Naive B cell (primary cell): ENCODE measurements around the gene SCN4B. TPM values are rescaled to one million over a fixed set of nuclear protein-coding genes. Genes with fewer than 3 reads are reported as not detected.

Experiments used
- ATAC-seq, 2 donors: fragments of 150-1000 bp; cut with Tn5 transposase; 2 replicates each; pipeline ENCODE4 v1.10.0; 2021; ENCODE audit warnings: low read depth in 2 of 2, mild to moderate bottlenecking in 2 of 2, moderate library complexity in 2 of 2
- DNase-seq: peaks from one replicate; pipeline ENCODE4 v3.0.0; 2022
- H3K27ac Mint-ChIP-seq, 6 donors: one replicate each; pipeline ENCODE4 v1.8.0; 2020 to 2022; ENCODE audit warnings: mild to moderate bottlenecking in 6 of 6, mixed read lengths in 6 of 6, moderate library complexity in 5 of 6, inconsistent platforms in 2 of 6
- H3K27me3 Mint-ChIP-seq, 3 donors: one replicate each; pipeline ENCODE4 v1.8.0; 2021 to 2022; ENCODE audit warnings: mixed read lengths in 3 of 3, mild to moderate bottlenecking in 1 of 3
- H3K36me3 Mint-ChIP-seq, 2 donors: one replicate each; pipeline ENCODE4 v1.8.0; 2020 to 2022; ENCODE audit warnings: mixed read lengths in 2 of 2, inconsistent platforms in 1 of 2, mild to moderate bottlenecking in 1 of 2
- H3K4me1 Mint-ChIP-seq, 3 donors: one replicate each; pipeline ENCODE4 v1.8.0; 2020 to 2022; ENCODE audit warnings: mixed read lengths in 3 of 3, inconsistent platforms in 1 of 3, mild to moderate bottlenecking in 1 of 3, moderate library complexity in 1 of 3
- H3K4me3 Mint-ChIP-seq, 8 donors: one replicate each; pipeline ENCODE4 v1.8.0; 2020 to 2022; ENCODE audit warnings: mild to moderate bottlenecking in 8 of 8, mixed read lengths in 8 of 8, moderate library complexity in 8 of 8, inconsistent platforms in 2 of 8
- H3K9me3 Mint-ChIP-seq, 7 donors: one replicate each; pipeline ENCODE4 v1.8.0; 2020 to 2022; ENCODE audit warnings: mixed read lengths in 7 of 7, mild to moderate bottlenecking in 5 of 7, inconsistent platforms in 2 of 7, moderate library complexity in 1 of 7
- polyA plus RNA-seq, 6 donors: library from polyadenylated mRNA; unstranded; fragments of 300-500 nt; fragmentation: Illumina TruSeq; gene quantifications; one replicate each; pipeline ENCODE4 v1.2.3, GENCODE V29; 2021; ENCODE audit warnings: low read depth in 6 of 6

The SCN4B gene
- polyA plus RNA-seq, 6 donors from 2014 or later = not detected

- no peak for ATAC-seq
- no peak overlapping the region for H3K27ac Mint-ChIP-seq
Measured at GRCh38 chr11:118128721-118129470, 23.7 kb downstream of the SCN4B start.

DNA sequence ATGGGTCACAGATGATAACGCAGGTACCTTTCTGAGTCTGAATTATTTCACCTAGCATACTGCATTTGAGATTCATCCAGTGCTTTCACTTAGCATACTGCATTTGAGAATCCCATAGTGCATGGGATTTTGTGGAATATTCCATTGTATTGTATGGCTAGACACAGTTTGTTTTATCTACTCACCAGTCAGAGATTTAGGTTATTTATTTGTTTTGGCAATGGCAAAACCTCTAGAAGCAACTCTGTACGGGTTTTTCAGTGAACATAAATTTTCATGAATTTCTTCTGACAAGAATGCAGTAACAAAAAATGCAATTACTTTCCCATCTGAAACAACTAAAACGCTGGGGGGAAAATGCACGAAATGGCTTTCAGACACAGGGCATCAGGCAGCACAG lies 24.3 kb downstream of the SCN4B start:
- Mint-ChIP-seq H3K4me3 (no peak overlapping the region), H3K9me3 (no peaks in the 10 kb centered on the region), H3K36me3 (no peaks in the 10 kb centered on the region), H3K27me3 (peaks cover 15 to 40% (median 30%) of the 10 kb centered on the region in 3 donors), H3K4me1 (no peaks in the 10 kb centered on the region), H3K27ac (no peak overlapping the region)
- DNase-seq = no peak
- no peak for ATAC-seq

More at GRCh38 chr11:118128721-118129470, 23.7 kb downstream of the SCN4B start:
- no peak overlapping the region for H3K4me3 Mint-ChIP-seq
- no peaks in the 10 kb centered on the region for H3K9me3 Mint-ChIP-seq
- H3K4me1 Mint-ChIP-seq = no peaks in the 10 kb centered on the region
- DNase-seq = no peak
- no peaks in the 10 kb centered on the region for H3K36me3 Mint-ChIP-seq
- peaks cover 15 to 43% (median 33%) of the 10 kb centered on the region in 3 donors for H3K27me3 Mint-ChIP-seq

- H3K27ac Mint-ChIP-seq = peak overlapping the region in 1 of 6 donors; percentile 40
- H3K4me1 Mint-ChIP-seq = no peaks in the 10 kb centered on the region
- H3K4me3 Mint-ChIP-seq = peak overlapping the region in 1 of 8 donors; percentile 60
- no peaks in the 10 kb centered on the region for H3K36me3 Mint-ChIP-seq
- DNase-seq = no peak
- H3K9me3 Mint-ChIP-seq = no peaks in the 10 kb centered on the region
- peaks cover 18 to 38% (median 30%) of the 10 kb centered on the region in 3 donors for H3K27me3 Mint-ChIP-seq
- ATAC-seq = no peak
Measured at GRCh38 chr11:118126082-118126838, 26.4 kb downstream of the SCN4B start.

- no peak for DNase-seq
- peaks cover 0 to 2% (median 0%) of the 10 kb centered on the region in 7 donors for H3K9me3 Mint-ChIP-seq
- H3K4me3 Mint-ChIP-seq = no peak overlapping the region
- peaks cover 16 to 30% (median 30%) of the 10 kb centered on the region in 3 donors for H3K27me3 Mint-ChIP-seq
- H3K4me1 Mint-ChIP-seq = no peaks in the 10 kb centered on the region
- no peak overlapping the region for H3K27ac Mint-ChIP-seq
- no peaks in the 10 kb centered on the region for H3K36me3 Mint-ChIP-seq
- no peak for ATAC-seq
Measured at GRCh38 chr11:118124929-118125535, 27.6 kb downstream of the SCN4B start.

GRCh38 chr11:118120793-118121192 lies 31.8 kb downstream of the SCN4B start:
- ATAC-seq = no peak
- peak overlapping the region in 1 of 6 donors; percentile 3 for H3K27ac Mint-ChIP-seq
- no peaks in the 10 kb centered on the region for H3K36me3 Mint-ChIP-seq
- H3K9me3 Mint-ChIP-seq = peaks cover 0 to 2% (median 0%) of the 10 kb centered on the region in 7 donors
- no peak for DNase-seq
- H3K4me1 Mint-ChIP-seq = peaks cover 8 to 29% (median 22%) of the 10 kb centered on the region in 3 donors
- H3K4me3 Mint-ChIP-seq = no peak overlapping the region
- H3K27me3 Mint-ChIP-seq = peaks cover 5 to 23% (median 10%) of the 10 kb centered on the region in 3 donors

- Mint-ChIP-seq H3K4me3 (peak overlapping the region in 4 of 8 donors; percentile 42 to 84 (median 67)), H3K36me3 (no peaks in the 10 kb centered on the region), H3K27me3 (peaks cover 18 to 48% (median 29%) of the 10 kb centered on the region in 3 donors), H3K4me1 (peaks cover 8 to 38% (median 22%) of the 10 kb centered on the region in 3 donors), H3K27ac (peak overlapping the region in 4 of 6 donors; percentile 14 to 95 (median 65)), H3K9me3 (peaks cover 0 to 2% (median 0%) of the 10 kb centered on the region in 7 donors)
- ATAC-seq (peak in 1 of 2 donors; percentile 97), DNase-seq (no peak)
Measured at GRCh38 chr11:118117790-118118601, 34.6 kb downstream of the SCN4B start.

DNA sequence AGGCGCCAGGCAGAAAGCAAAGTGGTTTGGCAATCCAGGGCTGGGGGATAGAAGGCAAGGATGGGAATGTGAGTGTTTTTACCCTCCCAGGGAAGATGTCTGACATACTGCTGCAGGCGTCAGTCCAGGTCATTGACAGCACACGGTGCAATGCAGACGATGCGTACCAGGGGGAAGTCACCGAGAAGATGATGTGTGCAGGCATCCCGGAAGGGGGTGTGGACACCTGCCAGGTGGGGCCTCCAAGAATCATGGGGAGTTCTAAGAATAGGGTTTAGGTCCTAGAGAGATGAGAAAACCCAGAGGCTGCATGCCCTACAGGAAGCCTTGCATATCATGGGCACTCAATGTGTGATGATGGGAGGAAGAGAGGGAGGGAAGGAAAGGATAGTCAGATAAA lies 37.6 kb downstream of the SCN4B start:
- peak overlapping the region in 2 of 6 donors; percentile 42 to 75 for H3K27ac Mint-ChIP-seq

GRCh38 chr11:118114266-118114665 lies 38.4 kb downstream of the SCN4B start:
- H3K4me3 Mint-ChIP-seq = no peak overlapping the region
- ATAC-seq (no peak), DNase-seq (no peak)
- peaks cover 8 to 37% (median 22%) of the 10 kb centered on the region in 3 donors for H3K4me1 Mint-ChIP-seq
- H3K36me3 Mint-ChIP-seq = no peaks in the 10 kb centered on the region
- peaks cover 28 to 58% (median 35%) of the 10 kb centered on the region in 3 donors for H3K27me3 Mint-ChIP-seq
- H3K27ac Mint-ChIP-seq = no peak overlapping the region
- no peaks in the 10 kb centered on the region for H3K9me3 Mint-ChIP-seq

More for the DNA sequence above, 37.6 kb downstream of the SCN4B start:
- ATAC-seq (no peak), DNase-seq (no peak)
- H3K4me1 Mint-ChIP-seq = peaks cover 8 to 38% (median 22%) of the 10 kb centered on the region in 3 donors
- no peak overlapping the region for H3K4me3 Mint-ChIP-seq
- no peaks in the 10 kb centered on the region for H3K36me3 Mint-ChIP-seq
- H3K9me3 Mint-ChIP-seq = no peaks in the 10 kb centered on the region
- peaks cover 28 to 56% (median 29%) of the 10 kb centered on the region in 3 donors for H3K27me3 Mint-ChIP-seq

- peaks cover 28 to 47% (median 40%) of the 10 kb centered on the region in 3 donors for H3K27me3 Mint-ChIP-seq
- ATAC-seq (no peak), DNase-seq (no peak)
- no peaks in the 10 kb centered on the region for H3K9me3 Mint-ChIP-seq
- H3K4me1 Mint-ChIP-seq = peaks cover 3 to 23% (median 10%) of the 10 kb centered on the region in 3 donors
- H3K27ac Mint-ChIP-seq = no peak overlapping the region
- H3K36me3 Mint-ChIP-seq = no peaks in the 10 kb centered on the region
- no peak overlapping the region for H3K4me3 Mint-ChIP-seq
Measured at GRCh38 chr11:118112711-118113430, 39.8 kb downstream of the SCN4B start.

DNA sequence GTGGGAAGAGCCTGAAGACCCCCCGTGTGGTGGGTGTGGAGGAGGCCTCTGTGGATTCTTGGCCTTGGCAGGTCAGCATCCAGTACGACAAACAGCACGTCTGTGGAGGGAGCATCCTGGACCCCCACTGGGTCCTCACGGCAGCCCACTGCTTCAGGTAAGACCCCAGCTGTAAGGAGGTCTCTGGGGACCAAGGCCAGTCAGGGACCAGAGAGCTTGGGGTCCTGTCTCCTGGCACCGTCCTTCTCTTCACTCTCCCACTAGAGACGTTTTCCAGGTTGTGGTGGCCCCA lies 40.9 kb downstream of the SCN4B start:
- peaks cover 33 to 40% (median 38%) of the 10 kb centered on the region in 3 donors for H3K27me3 Mint-ChIP-seq

GRCh38 chr11:118111019-118111743 lies 41.4 kb downstream of the SCN4B start:
- no peaks in the 10 kb centered on the region for H3K36me3 Mint-ChIP-seq
- no peak overlapping the region for H3K4me3 Mint-ChIP-seq
- H3K4me1 Mint-ChIP-seq = peaks cover 0 to 11% (median 0%) of the 10 kb centered on the region in 3 donors
- no peak overlapping the region for H3K27ac Mint-ChIP-seq
- H3K9me3 Mint-ChIP-seq = no peaks in the 10 kb centered on the region
- DNase-seq = no peak
- peaks cover 33 to 40% (median 38%) of the 10 kb centered on the region in 3 donors for H3K27me3 Mint-ChIP-seq
- no peak for ATAC-seq

More for the DNA sequence above, 40.9 kb downstream of the SCN4B start:
- no peak for ATAC-seq
- no peak for DNase-seq
- Mint-ChIP-seq H3K27ac (no peak overlapping the region), H3K4me1 (peaks cover 0 to 11% (median 0%) of the 10 kb centered on the region in 3 donors), H3K4me3 (no peak overlapping the region), H3K9me3 (no peaks in the 10 kb centered on the region), H3K36me3 (no peaks in the 10 kb centered on the region)

DNA sequence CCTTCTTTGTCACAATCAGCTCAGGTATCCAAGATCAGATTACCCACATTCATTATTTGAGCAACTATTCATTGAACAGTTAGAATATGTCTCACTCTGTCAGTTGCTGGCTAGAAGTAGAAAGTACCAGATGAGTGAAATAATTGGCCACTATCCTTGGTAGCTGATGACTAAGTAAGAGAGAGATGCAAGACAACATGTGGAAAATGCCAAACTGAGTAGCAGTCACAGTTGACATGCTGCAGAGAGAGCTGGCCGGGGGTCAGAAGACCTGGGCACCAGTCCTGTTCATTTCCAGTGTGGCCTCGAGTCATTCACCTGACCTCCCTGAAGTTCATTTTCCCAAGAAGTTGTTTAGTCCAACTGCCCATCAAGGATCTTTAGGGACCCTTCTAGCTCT lies 43.4 kb downstream of the SCN4B start:
- Mint-ChIP-seq H3K27ac (no peak overlapping the region), H3K36me3 (no peaks in the 10 kb centered on the region), H3K4me1 (peaks cover 0 to 2% (median 0%) of the 10 kb centered on the region in 3 donors), H3K9me3 (no peaks in the 10 kb centered on the region), H3K4me3 (no peak overlapping the region), H3K27me3 (peaks cover 23 to 29% (median 24%) of the 10 kb centered on the region in 3 donors)
- ATAC-seq = no peak
- DNase-seq = no peak
